Caco-2 (cell line): ENCODE results near the gene CFAP58. TPM values are rescaled to one million over a fixed set of nuclear protein-coding genes. Genes with fewer than 3 reads are reported as not detected.

Experiments
- BruUV-seq: library from RNA; stranded (reverse); fragments of 400-500 nt; replicated peaks from 2 replicates; lab custom pipeline; 2021; lab: Mats Ljungman, UMichigan
- CTCF ChIA-PET: fragments of 300-600 bp; sonication (Branson Sonifier 250); formaldehyde crosslinking; loops from one replicate; lab custom pipeline; 2022; ENCODE audit warnings: antibody characterized with exemption; lab: Charles Lee
- POLR2A ChIA-PET: fragments of 300-600 bp; sonication (Branson Sonifier 250); formaldehyde crosslinking; loops from one replicate; lab custom pipeline; 2022; ENCODE audit warnings: antibody characterized with exemption; lab: Charles Lee
- DNase-seq, 2 experiments: peaks; one replicate each; pipeline versions ENCODE4 v3.0.0 to v3.0.0-alpha.2; 2020 to 2022
- H3K27me3 ChIP-seq: replicated peaks from 2 replicates; pipeline ENCODE4 v1.6.0; 2011; ENCODE audit warnings: low read length; ENCODE audit not compliant: control insufficient read depth, insufficient read depth
- H3K36me3 ChIP-seq: 2 replicates; pipeline ENCODE4 v1.5.1; 2011; ENCODE audit warnings: low read length; ENCODE audit not compliant: control insufficient read depth, insufficient read depth
- H3K4me1 ChIP-seq: fragments of 250-450 bp; sonication (Bioruptor Pico); 2 replicates; pipeline ENCODE4 v1.5.1; 2020; ENCODE audit warnings: mild to moderate bottlenecking
- H3K4me3 ChIP-seq: 2 replicates; pipeline ENCODE4 v1.5.1; 2011; ENCODE audit warnings: low read depth, mild to moderate bottlenecking, control low read depth, low read length
- H3K9me3 ChIP-seq: fragments of 250-450 bp; sonication (Bioruptor Pico); 2 replicates; pipeline ENCODE4 v1.5.1; 2020; ENCODE audit warnings: mild to moderate bottlenecking, moderate library complexity
- H3K27ac Mint-ChIP-seq: one replicate; pipeline ENCODE4 v1.8.0; 2022; ENCODE audit warnings: mixed read lengths; ENCODE audit not compliant: unreplicated experiment
- H3K27me3 Mint-ChIP-seq: one replicate; pipeline ENCODE4 v1.8.0; 2022; ENCODE audit warnings: mixed read lengths; ENCODE audit not compliant: insufficient read depth, unreplicated experiment
- H3K36me3 Mint-ChIP-seq: one replicate; pipeline ENCODE4 v1.8.0; 2022; ENCODE audit warnings: mild to moderate bottlenecking, mixed read lengths; ENCODE audit not compliant: insufficient read depth, unreplicated experiment
- H3K4me1 Mint-ChIP-seq: one replicate; pipeline ENCODE4 v1.8.0; 2022; ENCODE audit warnings: low read depth, mixed read lengths; ENCODE audit not compliant: unreplicated experiment
- H3K4me3 Mint-ChIP-seq: one replicate; pipeline ENCODE4 v1.8.0; 2022; ENCODE audit warnings: mild to moderate bottlenecking, moderate library complexity, mixed read lengths; ENCODE audit not compliant: unreplicated experiment
- H3K9me3 Mint-ChIP-seq: one replicate; pipeline ENCODE4 v1.8.0; 2022; ENCODE audit warnings: mixed read lengths; ENCODE audit not compliant: unreplicated experiment
- intact Hi-C: fragments of 100-400 bp; cut with micrococcal nuclease; formaldehyde crosslinking; loops from one replicate; pipeline ENCODE4 v1.10.0; 2022; ENCODE audit not compliant: unreplicated experiment
- total RNA-seq: library from RNA; stranded (reverse); gene quantifications from 2 replicates; pipeline ENCODE4 v1.2.3, GENCODE V29; 2022
- TF ChIP-seq, protein P1 (sequence below), 2 experiments: fragments of 200-600 bp in 1 of 2; IDR thresholded peaks; 1 replicate in 1 of 2; 2 replicates in 1 of 2; pipeline versions ENCODE4 v1.5.1 to v1.8.0; 2011 to 2022; ENCODE audit warnings: antibody characterized with exemption in 1 of 2, control low read depth in 1 of 2, inconsistent platforms in 1 of 2, low read depth in 1 of 2, low read length in 1 of 2, mild to moderate bottlenecking in 1 of 2, moderate library complexity in 1 of 2; ENCODE audit not compliant: insufficient read depth in 1 of 2, severe bottlenecking in 1 of 2, unreplicated experiment in 1 of 2

Gene CFAP58
- total RNA-seq, 1 experiment from 2014 or later = not detected

DNA sequence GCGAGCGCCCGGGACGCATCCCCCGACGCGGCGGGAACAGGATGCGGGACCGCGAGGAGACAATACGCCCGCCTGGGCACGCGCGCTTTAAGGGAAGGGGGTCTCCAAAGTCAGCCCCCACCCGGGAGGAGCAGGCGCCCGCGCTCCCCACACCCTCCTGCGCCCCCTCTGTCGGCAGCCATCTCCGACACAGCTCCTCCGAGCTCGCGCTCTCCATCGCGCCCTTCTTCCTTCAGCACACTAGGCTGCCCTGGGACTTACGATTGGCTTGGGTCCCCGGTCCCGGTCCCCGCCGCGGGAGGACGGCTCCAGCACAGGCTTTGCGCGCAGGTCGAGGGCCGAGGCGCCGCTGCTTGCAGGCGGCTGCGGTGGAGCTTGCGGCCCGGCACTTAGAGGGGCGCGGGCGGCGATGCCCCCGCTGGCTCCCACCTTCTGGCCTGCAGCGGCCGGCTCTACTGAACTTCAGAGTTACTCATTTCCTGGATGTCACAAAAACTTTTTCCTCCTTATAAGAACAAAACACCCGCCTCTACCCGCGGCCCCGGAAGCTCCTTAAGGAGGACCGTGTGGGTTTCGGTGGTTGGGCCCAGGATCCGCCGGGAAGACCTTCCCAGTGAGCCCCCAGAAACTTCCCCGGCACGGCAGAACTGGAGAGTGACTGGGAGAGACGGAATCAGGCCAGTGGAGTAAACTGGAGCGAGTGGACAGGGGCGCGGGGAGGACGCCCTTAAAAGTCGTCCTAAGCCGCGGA lies 15.5 kb upstream of the CFAP58 start, which contains the start of gene ITPRIP:
TSS of gene ITPRIP (minus strand) at position 481 of the 751 bp plus-strand sequence. CDS start 22,414 bp downstream, outside the sequence.
- Histone ChIP-seq H3K9me3 (no peaks in the 10 kb centered on the region), H3K4me1 (peaks cover 22% of the 10 kb centered on the region), H3K27me3 (no peaks in the 10 kb centered on the region), H3K4me3 (peak within 1 kb of the TSS; percentile 76), H3K36me3 (no peaks in the 10 kb centered on the region)
- peaks cover 17% of the 10 kb centered on the region for H3K4me1 Mint-ChIP-seq
- DNase-seq = peak; percentile 59 to 69
- POLR2A ChIA-PET = interaction anchor here (0.7 to 1.3 kb wide), 2 partner anchors 15 to 33 kb away, joined by 3 read pairs; partner anchors contain the start of gene CFAP58
- no TSS peak for BruUV-seq
- H3K9me3 Mint-ChIP-seq = no peaks in the 10 kb centered on the region
- TF ChIP-seq, protein P1, sequence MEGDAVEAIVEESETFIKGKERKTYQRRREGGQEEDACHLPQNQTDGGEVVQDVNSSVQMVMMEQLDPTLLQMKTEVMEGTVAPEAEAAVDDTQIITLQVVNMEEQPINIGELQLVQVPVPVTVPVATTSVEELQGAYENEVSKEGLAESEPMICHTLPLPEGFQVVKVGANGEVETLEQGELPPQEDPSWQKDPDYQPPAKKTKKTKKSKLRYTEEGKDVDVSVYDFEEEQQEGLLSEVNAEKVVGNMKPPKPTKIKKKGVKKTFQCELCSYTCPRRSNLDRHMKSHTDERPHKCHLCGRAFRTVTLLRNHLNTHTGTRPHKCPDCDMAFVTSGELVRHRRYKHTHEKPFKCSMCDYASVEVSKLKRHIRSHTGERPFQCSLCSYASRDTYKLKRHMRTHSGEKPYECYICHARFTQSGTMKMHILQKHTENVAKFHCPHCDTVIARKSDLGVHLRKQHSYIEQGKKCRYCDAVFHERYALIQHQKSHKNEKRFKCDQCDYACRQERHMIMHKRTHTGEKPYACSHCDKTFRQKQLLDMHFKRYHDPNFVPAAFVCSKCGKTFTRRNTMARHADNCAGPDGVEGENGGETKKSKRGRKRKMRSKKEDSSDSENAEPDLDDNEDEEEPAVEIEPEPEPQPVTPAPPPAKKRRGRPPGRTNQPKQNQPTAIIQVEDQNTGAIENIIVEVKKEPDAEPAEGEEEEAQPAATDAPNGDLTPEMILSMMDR (IDR thresholded peaks at IDR 0.05; ENCODE audit: insufficient read depth in 1 of 2, low read depth in 1 of 2, low read length in 1 of 2, severe bottlenecking in 1 of 2, unreplicated experiment in 1 of 2) = peak in 1 of 2 experiments; percentile 46
- CTCF ChIA-PET = interaction anchor here (0.8 to 1.4 kb wide), 5 partner anchors 11 to 47 kb away, joined by 3 to 12 read pairs (median 4); partner anchors contain the start of gene CFAP58
- no peaks in the 10 kb centered on the region for H3K36me3 Mint-ChIP-seq
- peak within 1 kb of the TSS; percentile 99 for H3K4me3 Mint-ChIP-seq
- no peaks in the 10 kb centered on the region for H3K27me3 Mint-ChIP-seq
- peak within 1 kb of the TSS; percentile 99 for H3K27ac Mint-ChIP-seq
- intact Hi-C loops = loop anchor here (1.0 to 2.0 kb wide), 3 partner anchors 8 to 47 kb away; no protein-coding TSS in a partner anchor

DNA sequence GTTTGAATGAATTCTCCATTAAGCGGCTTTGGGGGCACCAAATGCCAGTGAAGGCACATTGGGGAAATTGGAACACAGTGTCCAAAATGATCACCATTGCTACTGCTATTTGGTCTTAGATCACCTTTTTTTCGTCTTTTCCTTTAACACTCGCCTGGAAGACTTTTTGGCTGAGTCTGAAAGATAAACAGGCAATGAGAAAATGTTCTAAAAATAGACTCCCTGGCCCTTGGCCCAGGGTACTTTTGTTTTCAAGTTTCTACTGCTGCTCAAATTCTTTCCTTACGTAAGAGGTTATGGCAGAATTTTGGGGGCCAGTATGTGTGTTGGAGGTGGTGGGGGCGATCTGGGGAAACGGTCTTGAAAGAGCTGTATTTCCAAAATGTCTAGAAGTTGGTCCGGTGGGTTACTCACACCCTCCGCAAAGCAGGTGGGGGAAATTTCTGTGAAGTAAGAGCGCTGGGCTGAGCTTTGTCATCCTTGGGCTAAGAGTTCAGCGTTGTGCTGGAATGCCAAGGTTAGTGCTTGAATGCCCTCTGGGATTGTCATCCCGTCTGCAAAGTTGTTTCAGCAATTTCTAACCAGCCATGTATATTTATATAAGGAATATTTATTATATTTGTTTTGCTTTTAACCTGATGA lies 14.0 kb upstream of the CFAP58 start:
- POLR2A ChIA-PET = no interaction called here
- Mint-ChIP-seq H3K27ac (no peak overlapping the region), H3K27me3 (no peaks in the 10 kb centered on the region), H3K9me3 (no peaks in the 10 kb centered on the region), H3K4me3 (peak overlapping the region; percentile 99), H3K36me3 (no peaks in the 10 kb centered on the region), H3K4me1 (peaks cover 17% of the 10 kb centered on the region)
- Histone ChIP-seq H3K9me3 (no peaks in the 10 kb centered on the region), H3K36me3 (no peaks in the 10 kb centered on the region), H3K4me3 (no peak overlapping the region), H3K4me1 (peaks cover 22% of the 10 kb centered on the region), H3K27me3 (no peaks in the 10 kb centered on the region)
- TF ChIP-seq, protein P1 (IDR thresholded peaks at IDR 0.05; ENCODE audit: insufficient read depth in 1 of 2, low read depth in 1 of 2, low read length in 1 of 2, severe bottlenecking in 1 of 2, unreplicated experiment in 1 of 2) = no peak
- BruUV-seq = no TSS peak
- DNase-seq = peak in 1 of 2 experiments; percentile 34
- CTCF ChIA-PET = interaction anchor here (0.7 to 1.1 kb wide), 2 partner anchors 10 to 14 kb away, joined by 3 read pairs; partner anchors contain the start of gene CFAP58
- intact Hi-C loops = loop anchor here (2.0 kb wide), 1 partner anchor 49 kb away; no protein-coding TSS in a partner anchor

DNA sequence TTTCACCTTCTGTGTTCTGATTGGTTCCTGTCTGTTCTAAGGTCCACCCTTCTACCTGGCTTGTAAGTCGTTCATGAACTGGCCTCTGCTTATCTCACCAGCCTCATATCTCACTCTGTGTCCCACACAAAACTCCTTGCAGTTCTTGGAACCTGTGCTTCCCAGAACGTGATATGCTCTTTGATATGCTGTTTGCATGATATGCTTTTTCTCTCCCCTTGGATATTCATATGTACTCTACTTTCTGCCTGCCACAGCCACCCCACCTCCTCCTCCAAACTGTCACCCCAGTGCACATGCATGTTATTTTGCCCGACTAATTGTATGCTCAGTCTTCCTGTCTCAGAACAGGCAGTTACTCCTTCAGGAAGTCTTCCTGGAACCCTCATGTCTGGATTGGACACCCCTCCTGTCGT lies 13.5 kb upstream of the CFAP58 start:
- BruUV-seq = no TSS peak

More for the DNA sequence above, 13.5 kb upstream of the CFAP58 start:
- Mint-ChIP-seq H3K4me1 (peaks cover 17% of the 10 kb centered on the region), H3K9me3 (no peaks in the 10 kb centered on the region), H3K27ac (no peak overlapping the region), H3K27me3 (no peaks in the 10 kb centered on the region), H3K4me3 (peak overlapping the region; percentile 99), H3K36me3 (no peaks in the 10 kb centered on the region)
- no peaks in the 10 kb centered on the region for H3K27me3 ChIP-seq
- intact Hi-C loops = no loop called here
- ChIA-PET POLR2A (no interaction called here), CTCF (no interaction called here)
- H3K9me3 ChIP-seq = no peaks in the 10 kb centered on the region
- H3K4me1 ChIP-seq = peaks cover 22% of the 10 kb centered on the region
- TF ChIP-seq, protein P1 (IDR thresholded peaks at IDR 0.05; ENCODE audit: insufficient read depth in 1 of 2, low read depth in 1 of 2, low read length in 1 of 2, severe bottlenecking in 1 of 2, unreplicated experiment in 1 of 2) = no peak
- no peak for DNase-seq
- no peak overlapping the region for H3K4me3 ChIP-seq
- H3K36me3 ChIP-seq = no peaks in the 10 kb centered on the region
